Loucy (cell line): Measurements from ENCODE around the gene VAV3.
A peak's percentile ranks its signal among the peaks of the same experiment; 100 is the strongest.

Experiments used
- H2AFZ ChIP-seq: fragments of 200-600 bp; sonication (generic); 2 replicates; pipeline ENCODE4 v1.6.0; 2016; ENCODE audit warnings: antibody characterized with exemption, mild to moderate bottlenecking, low read length, moderate library complexity
- H3F3A ChIP-seq: fragments of 200-600 bp; 2 replicates; pipeline ENCODE4 v1.6.0; 2016; ENCODE audit warnings: antibody characterized with exemption, low read depth, mild to moderate bottlenecking
- H3K27me3 ChIP-seq: fragments of 200-600 bp; sonication (generic); 2 replicates; pipeline ENCODE4 v1.6.1; 2014; ENCODE audit warnings: low read length, mild to moderate bottlenecking; ENCODE audit not compliant: insufficient read depth, poor library complexity, severe bottlenecking
- H3K36me3 ChIP-seq: fragments of 200-600 bp; sonication (generic); 2 replicates; pipeline ENCODE4 v1.6.1; 2016; ENCODE audit warnings: low read length; ENCODE audit not compliant: insufficient read depth
- H3K4me1 ChIP-seq: fragments of 200-600 bp; sonication (generic); 2 replicates; pipeline ENCODE4 v1.5.1; 2014; ENCODE audit warnings: low read length, mild to moderate bottlenecking; ENCODE audit not compliant: insufficient read depth, poor library complexity, severe bottlenecking
- H3K4me2 ChIP-seq: fragments of 200-600 bp; sonication (generic); 2 replicates; pipeline ENCODE4 v1.6.0; 2014; ENCODE audit warnings: antibody characterized with exemption, low read length, low read depth, mild to moderate bottlenecking; ENCODE audit not compliant: poor library complexity, severe bottlenecking
- H3K4me3 ChIP-seq: fragments of 200-600 bp; sonication (generic); 2 replicates; pipeline ENCODE4 v1.5.1; 2014; ENCODE audit warnings: low read length, mild to moderate bottlenecking, mixed read lengths; ENCODE audit not compliant: poor library complexity, severe bottlenecking
- H3K79me2 ChIP-seq: fragments of 200-600 bp; sonication (generic); 2 replicates; pipeline ENCODE4 v1.6.1; 2014; ENCODE audit warnings: low read length; ENCODE audit not compliant: insufficient read depth
- H3K9ac ChIP-seq: fragments of 200-600 bp; sonication (generic); 2 replicates; pipeline ENCODE4 v1.6.0; 2014; ENCODE audit warnings: mild to moderate bottlenecking, low read depth, low read length, moderate library complexity; ENCODE audit not compliant: poor library complexity, severe bottlenecking
- H3K9me2 ChIP-seq: fragments of 200-600 bp; sonication (generic); replicated peaks from 2 replicates; pipeline ENCODE4 v1.6.1; 2016; ENCODE audit warnings: low read depth, low read length, mixed read lengths
- H3K9me3 ChIP-seq: fragments of 200-600 bp; sonication (generic); 2 replicates; pipeline ENCODE4 v1.6.1; 2014; ENCODE audit warnings: mild to moderate bottlenecking, antibody characterized with exemption, low read length, low read depth; ENCODE audit not compliant: insufficient read depth
- H4K20me1 ChIP-seq: fragments of 200-600 bp; sonication (generic); 2 replicates; pipeline ENCODE4 v1.6.0; 2014; ENCODE audit warnings: antibody characterized with exemption, low read length, mild to moderate bottlenecking; ENCODE audit not compliant: insufficient read depth, poor library complexity, severe bottlenecking
- EZH2phosphoT487 ChIP-seq: fragments of 200-600 bp; IDR thresholded peaks from 2 replicates; pipeline ENCODE4 v1.6.1; 2018; ENCODE audit warnings: antibody characterized with exemption, mild to moderate bottlenecking, moderate library complexity, borderline replicate concordance
- TF ChIP-seq, protein P1 (sequence below): fragments of 200-600 bp; sonication (generic); conservative IDR thresholded peaks from 2 replicates; pipeline ENCODE4 v1.5.1; 2014; ENCODE audit warnings: mild to moderate bottlenecking, antibody characterized with exemption, low read length

VAV3 gene

DNA sequence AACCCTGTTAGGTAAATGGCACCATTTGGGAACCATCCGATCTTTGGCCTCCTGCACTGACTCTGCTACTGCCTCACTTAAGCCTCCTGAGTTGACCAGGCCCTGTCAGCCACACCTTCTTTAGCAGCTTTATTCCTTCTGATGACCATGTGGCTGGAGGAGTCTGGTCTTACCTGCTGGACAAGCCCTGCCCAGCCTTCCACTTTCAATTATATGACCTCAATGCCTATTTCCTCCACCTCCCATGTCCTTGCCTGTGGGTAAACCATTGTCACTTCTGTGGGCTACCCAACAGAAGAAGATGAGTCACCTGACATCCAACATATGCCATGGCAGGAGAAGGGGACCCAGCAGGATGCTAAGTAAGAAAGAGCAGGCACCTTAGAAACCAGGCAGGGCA is 430.3 kb downstream of the VAV3 start:
- no peak overlapping the region for H3K4me3 ChIP-seq
- no peaks in the 10 kb centered on the region for H3K79me2 ChIP-seq
- no peaks in the 10 kb centered on the region for H4K20me1 ChIP-seq
- H3K4me2 ChIP-seq = no peak overlapping the region
- H3K9me2 ChIP-seq = no peaks in the 10 kb centered on the region
- H2AFZ ChIP-seq = no peak overlapping the region
- H3K27me3 ChIP-seq = no peaks in the 10 kb centered on the region
- H3K9ac ChIP-seq = no peak overlapping the region
- TF ChIP-seq, protein P1, sequence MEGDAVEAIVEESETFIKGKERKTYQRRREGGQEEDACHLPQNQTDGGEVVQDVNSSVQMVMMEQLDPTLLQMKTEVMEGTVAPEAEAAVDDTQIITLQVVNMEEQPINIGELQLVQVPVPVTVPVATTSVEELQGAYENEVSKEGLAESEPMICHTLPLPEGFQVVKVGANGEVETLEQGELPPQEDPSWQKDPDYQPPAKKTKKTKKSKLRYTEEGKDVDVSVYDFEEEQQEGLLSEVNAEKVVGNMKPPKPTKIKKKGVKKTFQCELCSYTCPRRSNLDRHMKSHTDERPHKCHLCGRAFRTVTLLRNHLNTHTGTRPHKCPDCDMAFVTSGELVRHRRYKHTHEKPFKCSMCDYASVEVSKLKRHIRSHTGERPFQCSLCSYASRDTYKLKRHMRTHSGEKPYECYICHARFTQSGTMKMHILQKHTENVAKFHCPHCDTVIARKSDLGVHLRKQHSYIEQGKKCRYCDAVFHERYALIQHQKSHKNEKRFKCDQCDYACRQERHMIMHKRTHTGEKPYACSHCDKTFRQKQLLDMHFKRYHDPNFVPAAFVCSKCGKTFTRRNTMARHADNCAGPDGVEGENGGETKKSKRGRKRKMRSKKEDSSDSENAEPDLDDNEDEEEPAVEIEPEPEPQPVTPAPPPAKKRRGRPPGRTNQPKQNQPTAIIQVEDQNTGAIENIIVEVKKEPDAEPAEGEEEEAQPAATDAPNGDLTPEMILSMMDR = no peak
- no peaks in the 10 kb centered on the region for H3F3A ChIP-seq
- peaks cover 10% of the 10 kb centered on the region for H3K4me1 ChIP-seq
- H3K36me3 ChIP-seq = no peaks in the 10 kb centered on the region
- H3K9me3 ChIP-seq = no peaks in the 10 kb centered on the region

DNA sequence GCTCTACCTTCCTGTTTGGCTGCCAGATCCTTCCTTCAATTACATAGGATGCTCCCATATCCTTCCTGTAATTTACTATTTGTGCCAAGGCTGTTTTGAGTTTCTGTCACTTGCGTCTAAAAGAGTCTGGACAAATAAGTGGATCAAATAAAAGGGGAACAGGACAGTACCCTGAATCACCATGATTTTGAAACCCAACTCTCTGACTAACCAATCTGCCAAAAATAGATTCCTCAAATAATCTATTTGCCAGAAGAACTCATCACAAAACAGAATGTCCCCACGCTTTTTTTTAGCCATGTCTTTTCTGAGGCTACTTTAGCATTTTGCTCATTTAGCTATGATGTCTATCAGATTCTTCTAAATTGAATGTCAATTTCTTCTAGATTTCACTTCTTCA is 431.5 kb downstream of the VAV3 start:
- no peaks in the 10 kb centered on the region for H3K27me3 ChIP-seq
- peaks cover 10% of the 10 kb centered on the region for H3K4me1 ChIP-seq
- no peaks in the 10 kb centered on the region for H3K9me3 ChIP-seq
- H3K9ac ChIP-seq = no peak overlapping the region
- no peaks in the 10 kb centered on the region for H3K79me2 ChIP-seq
- no peaks in the 10 kb centered on the region for H3F3A ChIP-seq
- no peaks in the 10 kb centered on the region for H4K20me1 ChIP-seq
- H3K4me3 ChIP-seq = no peak overlapping the region
- H2AFZ ChIP-seq = no peak overlapping the region
- no peaks in the 10 kb centered on the region for H3K9me2 ChIP-seq
- no peaks in the 10 kb centered on the region for H3K36me3 ChIP-seq
- no peak overlapping the region for H3K4me2 ChIP-seq
- TF ChIP-seq EZH2phosphoT487 = no peak
- TF ChIP-seq, protein P1 = no peak

DNA sequence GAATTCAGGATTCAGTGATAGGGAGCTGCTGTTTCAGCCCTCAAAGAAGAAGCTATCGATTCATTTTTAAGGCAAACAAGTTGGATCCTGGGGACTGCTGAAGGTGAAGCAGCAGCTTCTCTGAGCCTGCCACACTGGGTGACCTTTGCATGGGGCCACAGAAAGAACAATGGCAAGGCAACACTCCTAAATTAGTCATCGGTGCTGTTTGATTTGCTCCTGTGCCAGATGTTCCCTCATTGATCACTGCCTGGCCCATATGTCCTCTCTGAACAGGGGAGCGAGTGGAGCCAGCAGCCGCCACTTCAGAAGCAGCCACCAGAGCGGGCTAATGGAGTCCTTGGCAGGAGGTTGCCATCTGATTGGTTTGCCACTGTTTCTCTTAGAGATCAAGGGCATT is 432.7 kb downstream of the VAV3 start:
- H3K9ac ChIP-seq = no peak overlapping the region
- TF ChIP-seq, protein P1 = 0 out of 2 replicates have a peak, but pooled peaks have one; percentile 10
- TF ChIP-seq EZH2phosphoT487 = no peak
- no peaks in the 10 kb centered on the region for H4K20me1 ChIP-seq
- no peaks in the 10 kb centered on the region for H3K79me2 ChIP-seq
- H3K36me3 ChIP-seq = no peaks in the 10 kb centered on the region
- H3F3A ChIP-seq = no peaks in the 10 kb centered on the region
- H2AFZ ChIP-seq = no peak overlapping the region
- H3K9me3 ChIP-seq = no peaks in the 10 kb centered on the region
- H3K4me2 ChIP-seq = no peak overlapping the region
- no peaks in the 10 kb centered on the region for H3K9me2 ChIP-seq
- H3K27me3 ChIP-seq = no peaks in the 10 kb centered on the region
- no peak overlapping the region for H3K4me3 ChIP-seq
- peaks cover 10% of the 10 kb centered on the region for H3K4me1 ChIP-seq
